Fibroblast of lung (primary cell): ENCODE data around the gene ANKS1B. TPM values are rescaled to one million over a fixed set of nuclear protein-coding genes. Genes with fewer than 3 reads are reported as not detected.

Source experiments
- DNase-seq, 2 donors: peaks; one replicate each; pipeline versions ENCODE4 v3.0.0 to v3.0.0-alpha.2; 2010; ENCODE audit warnings: low read depth in 2 of 2
- H2AFZ ChIP-seq: 2 replicates; pipeline ENCODE4 v1.5.1; 2012; ENCODE audit warnings: low read length, control low read depth, inconsistent platforms
- H3K27ac ChIP-seq: 2 replicates; pipeline ENCODE4 v1.5.1; 2011; ENCODE audit warnings: low read length, control low read depth; ENCODE audit not compliant: insufficient read depth
- H3K27me3 ChIP-seq: 2 replicates; pipeline ENCODE4 v1.5.1; 2011; ENCODE audit warnings: mild to moderate bottlenecking, low read length; ENCODE audit not compliant: control insufficient read depth, insufficient read depth
- H3K36me3 ChIP-seq: 2 replicates; pipeline ENCODE4 v1.5.1; 2011; ENCODE audit warnings: low read length; ENCODE audit not compliant: control insufficient read depth, insufficient read depth
- H3K4me1 ChIP-seq: 2 replicates; pipeline ENCODE4 v1.5.1; 2011; ENCODE audit warnings: low read length; ENCODE audit not compliant: control insufficient read depth, insufficient read depth; ENCODE audit errors: extremely low read depth
- H3K4me2 ChIP-seq: 2 replicates; pipeline ENCODE4 v1.5.1; 2011; ENCODE audit warnings: low read length, control low read depth; ENCODE audit not compliant: insufficient read depth; ENCODE audit errors: extremely low read depth
- H3K4me3 ChIP-seq, 4 experiments: fragments of 200-600 bp in 1 of 4; sonication (generic) in 1 of 4; replicated peaks in 1 of 4; 2 replicates each; pipeline ENCODE4 v1.5.1; 2011 to 2016; ENCODE audit warnings: low read length in 4 of 4, low read depth in 3 of 4, mild to moderate bottlenecking in 3 of 4, control low read depth in 2 of 4, inconsistent platforms in 1 of 4, mixed read lengths in 1 of 4; ENCODE audit not compliant: insufficient read depth in 1 of 4; ENCODE audit errors: control extremely low read depth in 1 of 4
- H3K79me2 ChIP-seq: 2 replicates; pipeline ENCODE4 v1.5.1; 2012; ENCODE audit warnings: mild to moderate bottlenecking, low read length, inconsistent platforms; ENCODE audit not compliant: control insufficient read depth, insufficient read depth
- H3K9ac ChIP-seq: 2 replicates; pipeline ENCODE4 v1.5.1; 2011; ENCODE audit warnings: mild to moderate bottlenecking, low read length, control low read depth; ENCODE audit not compliant: insufficient read depth
- H3K9me3 ChIP-seq: 2 replicates; pipeline ENCODE4 v1.5.1; 2012; ENCODE audit warnings: low read depth, low read length; ENCODE audit not compliant: control insufficient read depth, insufficient read depth
- H4K20me1 ChIP-seq: 2 replicates; pipeline ENCODE4 v1.5.1; 2011; ENCODE audit warnings: low read length; ENCODE audit not compliant: control insufficient read depth, insufficient read depth; ENCODE audit errors: extremely low read depth
- EZH2 ChIP-seq: IDR thresholded peaks from 2 replicates; pipeline ENCODE4 v1.5.1; 2012; ENCODE audit warnings: low read length, control low read depth, mild to moderate bottlenecking; ENCODE audit errors: missing control alignments
- polyA plus RNA-seq, 2 donors: library from polyadenylated mRNA; depleted of rRNA in 1 of 2; stranded (reverse) in 1 of 2; unstranded in 1 of 2; fragments of >200 nt; gene quantifications; 2 replicates each; pipeline ENCODE4 v1.2.1, GENCODE V29; 2011 to 2012; ENCODE audit warnings: missing spikeins in 1 of 2
- total RNA-seq: library from RNA; depleted of rRNA; stranded (reverse); fragments of >200 nt; gene quantifications from 2 replicates; pipeline ENCODE4 v1.2.1, GENCODE V29; 2014
- TF ChIP-seq, protein P1 (sequence below), 2 donors: IDR thresholded peaks in 1 of 2; conservative IDR thresholded peaks in 1 of 2; 1 replicate in 1 of 2; 2 replicates in 1 of 2; pipeline ENCODE4 v1.5.1; 2011 to 2012; ENCODE audit warnings: low read length in 2 of 2, control low read depth in 1 of 2, inconsistent platforms in 1 of 2, low read depth in 1 of 2, mild to moderate bottlenecking in 1 of 2

Gene ANKS1B
- total and polyA plus RNA-seq, 2 donors (not counting 1 experiment from before 2014, with no cell fraction given): 0.11 to 0.83 TPM

DNA sequence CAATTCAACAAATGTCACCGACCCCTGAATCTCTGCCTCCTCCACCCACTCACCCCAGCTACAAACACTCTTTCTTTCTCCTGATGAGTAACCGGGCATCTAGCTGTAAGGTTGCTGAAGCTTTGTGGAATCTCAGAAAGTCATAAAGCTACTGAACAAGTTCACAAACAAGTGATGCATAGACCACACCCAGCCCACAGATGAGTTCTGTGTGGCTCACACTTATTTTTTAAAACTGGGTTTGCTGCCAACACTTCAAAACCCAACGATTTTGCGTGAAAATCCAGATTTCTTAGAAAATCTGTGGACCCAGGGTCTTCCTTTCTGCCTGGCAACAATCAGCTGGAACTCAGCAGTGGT lies 1243.6 kb downstream of the ANKS1B start:
- Histone ChIP-seq H3K4me2 (no peak overlapping the region), H3K9me3 (no peaks in the 10 kb centered on the region), H3K27ac (no peak overlapping the region), H4K20me1 (no peaks in the 10 kb centered on the region), H3K79me2 (no peaks in the 10 kb centered on the region), H3K4me1 (peaks cover 5% of the 10 kb centered on the region), H3K27me3 (no peaks in the 10 kb centered on the region), H3K4me3 (no peak overlapping the region), H2AFZ (no peak overlapping the region), H3K36me3 (no peaks in the 10 kb centered on the region), H3K9ac (no peak overlapping the region)
- peak in 1 of 2 donors; percentile 56 for DNase-seq
- TF ChIP-seq EZH2: no peak
- TF ChIP-seq, protein P1, sequence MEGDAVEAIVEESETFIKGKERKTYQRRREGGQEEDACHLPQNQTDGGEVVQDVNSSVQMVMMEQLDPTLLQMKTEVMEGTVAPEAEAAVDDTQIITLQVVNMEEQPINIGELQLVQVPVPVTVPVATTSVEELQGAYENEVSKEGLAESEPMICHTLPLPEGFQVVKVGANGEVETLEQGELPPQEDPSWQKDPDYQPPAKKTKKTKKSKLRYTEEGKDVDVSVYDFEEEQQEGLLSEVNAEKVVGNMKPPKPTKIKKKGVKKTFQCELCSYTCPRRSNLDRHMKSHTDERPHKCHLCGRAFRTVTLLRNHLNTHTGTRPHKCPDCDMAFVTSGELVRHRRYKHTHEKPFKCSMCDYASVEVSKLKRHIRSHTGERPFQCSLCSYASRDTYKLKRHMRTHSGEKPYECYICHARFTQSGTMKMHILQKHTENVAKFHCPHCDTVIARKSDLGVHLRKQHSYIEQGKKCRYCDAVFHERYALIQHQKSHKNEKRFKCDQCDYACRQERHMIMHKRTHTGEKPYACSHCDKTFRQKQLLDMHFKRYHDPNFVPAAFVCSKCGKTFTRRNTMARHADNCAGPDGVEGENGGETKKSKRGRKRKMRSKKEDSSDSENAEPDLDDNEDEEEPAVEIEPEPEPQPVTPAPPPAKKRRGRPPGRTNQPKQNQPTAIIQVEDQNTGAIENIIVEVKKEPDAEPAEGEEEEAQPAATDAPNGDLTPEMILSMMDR (conservative IDR thresholded peaks at IDR 0.05 in 1 of 2, IDR thresholded peaks at IDR 0.05 in 1 of 2; ENCODE audit: low read depth in 1 of 2, low read length in 2 of 2): no peak

DNA sequence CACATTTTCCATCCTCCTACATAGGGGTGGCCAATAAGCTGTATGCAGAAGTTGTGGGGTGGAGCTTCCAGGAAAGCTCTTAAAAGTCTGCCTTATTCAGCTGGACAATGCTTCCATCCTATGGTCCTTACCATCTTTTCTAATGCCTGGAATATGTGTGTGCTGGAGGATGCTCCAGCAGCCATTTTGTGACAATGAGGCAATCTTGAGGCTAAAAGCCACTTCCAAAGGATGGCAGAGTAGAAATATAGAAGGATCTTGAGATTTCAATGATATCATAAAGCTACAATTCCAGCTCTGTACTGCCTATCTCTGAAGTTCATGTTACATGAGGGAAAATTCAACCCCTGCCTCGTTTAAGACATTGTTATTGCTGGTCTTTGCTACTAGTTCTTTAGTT lies 1244.0 kb downstream of the ANKS1B start:
- no peaks in the 10 kb centered on the region for H4K20me1 ChIP-seq
- H3K4me2 ChIP-seq: no peak overlapping the region
- H2AFZ ChIP-seq: no peak overlapping the region
- no peak overlapping the region for H3K9ac ChIP-seq
- peaks cover 5% of the 10 kb centered on the region for H3K4me1 ChIP-seq
- H3K79me2 ChIP-seq: no peaks in the 10 kb centered on the region
- no peak for TF ChIP-seq EZH2
- TF ChIP-seq, protein P1 (conservative IDR thresholded peaks at IDR 0.05 in 1 of 2, IDR thresholded peaks at IDR 0.05 in 1 of 2; ENCODE audit: low read depth in 1 of 2, low read length in 2 of 2): no peak
- H3K36me3 ChIP-seq: no peaks in the 10 kb centered on the region
- no peak overlapping the region for H3K4me3 ChIP-seq
- DNase-seq: no peak
- H3K27me3 ChIP-seq: no peaks in the 10 kb centered on the region
- H3K27ac ChIP-seq: no peak overlapping the region
- H3K9me3 ChIP-seq: no peaks in the 10 kb centered on the region

DNA sequence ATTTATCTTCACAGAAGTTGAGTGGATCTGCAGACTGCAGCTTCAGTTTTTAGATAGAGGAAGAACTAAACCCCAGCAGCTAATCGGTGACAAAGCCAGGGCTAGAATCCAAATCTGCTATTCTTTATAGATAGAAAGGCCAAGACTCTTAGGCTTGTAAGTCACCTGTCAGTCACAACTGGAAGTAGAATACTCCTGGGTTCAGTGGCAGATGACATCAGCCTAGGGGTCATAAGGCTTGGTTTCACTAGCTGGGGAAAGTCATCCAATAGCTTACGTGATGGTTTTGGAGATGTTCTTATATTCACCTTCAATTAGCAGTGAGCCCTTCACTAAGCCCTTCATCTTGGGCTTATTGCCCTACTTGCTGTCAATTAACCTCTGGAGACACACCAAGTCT lies 1246.2 kb downstream of the ANKS1B start:
- no peak for DNase-seq

More for the DNA sequence above, 1246.2 kb downstream of the ANKS1B start:
- Histone ChIP-seq H3K79me2 (no peaks in the 10 kb centered on the region), H3K4me3 (no peak overlapping the region), H2AFZ (no peak overlapping the region), H3K4me2 (no peak overlapping the region), H3K9me3 (no peaks in the 10 kb centered on the region), H3K36me3 (no peaks in the 10 kb centered on the region), H3K9ac (no peak overlapping the region), H3K27me3 (no peaks in the 10 kb centered on the region), H3K27ac (no peak overlapping the region), H3K4me1 (peaks cover 5% of the 10 kb centered on the region), H4K20me1 (no peaks in the 10 kb centered on the region)
- TF ChIP-seq, protein P1 (conservative IDR thresholded peaks at IDR 0.05 in 1 of 2, IDR thresholded peaks at IDR 0.05 in 1 of 2; ENCODE audit: low read depth in 1 of 2, low read length in 2 of 2): no peak
- no peak for TF ChIP-seq EZH2
